ENCODE measurements around the gene RNASEL. TPM values are rescaled to one million over a fixed set of nuclear protein-coding genes. Genes with fewer than 3 reads are reported as not detected.

The RNASEL gene
- total and polyA plus RNA-seq, 2 donors (not counting 3 experiments of a cell fraction or from before 2014, with no cell fraction given): 0.59 to 1.9 TPM

DNA sequence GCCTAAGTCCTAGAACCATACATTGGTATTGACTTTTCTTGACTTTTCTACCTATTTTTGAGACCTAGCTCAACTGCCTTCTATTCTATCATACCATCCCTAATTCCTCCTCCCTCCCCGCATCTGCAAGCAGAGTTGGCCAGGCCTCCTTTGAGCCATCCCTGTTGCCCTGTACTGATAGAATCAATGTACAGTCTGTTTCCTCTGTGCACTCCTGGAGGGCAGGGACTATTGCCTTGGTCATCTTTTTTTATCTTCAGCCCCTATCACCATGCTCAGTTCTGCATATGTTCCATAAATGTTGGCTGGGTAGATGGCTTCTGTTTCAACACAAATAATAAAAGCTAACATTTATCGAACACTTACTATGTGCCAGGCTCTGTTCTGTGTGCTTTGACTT lies 19.2 kb upstream of the RNASEL start:
- H3K9me3 ChIP-seq (replicated peaks; ENCODE audit: control insufficient read depth, insufficient read depth, low read length): no peaks in the 10 kb centered on the region
- no peak overlapping the region for H3K4me2 ChIP-seq (ENCODE audit: insufficient read depth, low read length)
- intact Hi-C loops (cut with micrococcal nuclease): no loop called here
- no peaks in the 10 kb centered on the region for H4K20me1 ChIP-seq (replicated peaks; ENCODE audit: control insufficient read depth, extremely low read depth, insufficient read depth, low read length)
- H3K4me3 ChIP-seq (replicated peaks in 1 of 3; ENCODE audit: insufficient read depth in 1 of 3, low read depth in 1 of 3, low read length in 3 of 3): no peak overlapping the region
- dilution Hi-C loops (cut with MboI; ENCODE audit: extremely low pct_ligation_motif_present, low sequenced_read_pairs): no loop called here
- BruUV-seq (replicated peaks): no TSS peak
- H2AFZ ChIP-seq (ENCODE audit: low read depth, low read length): no peak overlapping the region
- no peak overlapping the region for H3K9ac ChIP-seq (replicated peaks; ENCODE audit: extremely low read depth, insufficient read depth, low read length)
- TF ChIP-seq POLR2AphosphoS5 (IDR thresholded peaks at IDR 0.05; ENCODE audit: insufficient read depth, low read depth, low read length): no peak
- POLR2A ChIA-PET: no interaction called here
- H3K36me3 ChIP-seq (ENCODE audit: control insufficient read depth in 2 of 2, extremely low read depth in 1 of 2, insufficient read depth in 2 of 2, low read length in 2 of 2): no peaks in the 10 kb centered on the region
- CTCF ChIA-PET: interaction anchor here (1.7 to 18.9 kb wide), 3 partner anchors 9 to 177 kb away, joined by 6 to 891 read pairs (median 31); partner anchors contain the start of gene NPL
- DNase-seq (ENCODE audit: low read depth, low spot score) (no peak), FAIRE-seq (no peak)
- H3K27ac ChIP-seq (ENCODE audit: insufficient read depth, low read depth, low read length): no peak overlapping the region
- no peaks in the 10 kb centered on the region for H3K9me1 ChIP-seq (replicated peaks; ENCODE audit: control insufficient read depth, extremely low read depth, insufficient read depth, low read length)
- H3K27me3 ChIP-seq (ENCODE audit: control insufficient read depth in 2 of 2, insufficient read depth in 2 of 2, low read length in 2 of 2): peaks cover 31 to 32% of the 10 kb centered on the region in 2 experiments
- no peaks in the 10 kb centered on the region for H3K79me2 ChIP-seq (ENCODE audit: control insufficient read depth, insufficient read depth, low read length)
- H3K4me1 ChIP-seq (ENCODE audit: control insufficient read depth, extremely low read depth, insufficient read depth, low read length): no peaks in the 10 kb centered on the region

DNA sequence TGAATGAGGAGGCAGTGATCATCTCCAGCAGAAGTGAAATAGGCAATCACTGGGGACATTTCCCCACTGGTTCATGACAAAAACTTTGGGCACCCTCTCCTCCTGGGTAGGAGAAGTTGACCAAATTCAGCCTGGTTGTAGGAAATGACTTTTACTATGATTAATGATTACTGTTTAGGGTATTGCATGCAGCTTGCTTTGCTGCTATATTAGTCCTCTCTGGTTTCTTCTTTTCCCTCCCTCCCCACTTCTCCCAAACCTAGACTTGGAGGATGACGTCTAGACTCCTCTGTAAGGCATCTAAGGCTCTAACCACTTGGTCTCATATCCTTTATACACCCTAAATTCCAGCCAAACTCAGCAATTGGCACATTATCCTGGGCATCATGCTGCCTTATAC lies 18.5 kb upstream of the RNASEL start:
- Histone ChIP-seq H3K9me1 (replicated peaks; ENCODE audit: control insufficient read depth, extremely low read depth, insufficient read depth, low read length) (no peaks in the 10 kb centered on the region), H3K9me3 (replicated peaks; ENCODE audit: control insufficient read depth, insufficient read depth, low read length) (no peaks in the 10 kb centered on the region), H3K4me1 (ENCODE audit: control insufficient read depth, extremely low read depth, insufficient read depth, low read length) (no peaks in the 10 kb centered on the region), H3K4me3 (replicated peaks in 1 of 3; ENCODE audit: insufficient read depth in 1 of 3, low read depth in 1 of 3, low read length in 3 of 3) (no peak overlapping the region), H2AFZ (ENCODE audit: low read depth, low read length) (no peak overlapping the region), H3K4me2 (ENCODE audit: insufficient read depth, low read length) (no peak overlapping the region), H3K36me3 (ENCODE audit: control insufficient read depth in 2 of 2, extremely low read depth in 1 of 2, insufficient read depth in 2 of 2, low read length in 2 of 2) (no peaks in the 10 kb centered on the region), H3K79me2 (ENCODE audit: control insufficient read depth, insufficient read depth, low read length) (no peaks in the 10 kb centered on the region), H3K9ac (replicated peaks; ENCODE audit: extremely low read depth, insufficient read depth, low read length) (no peak overlapping the region), H3K27ac (ENCODE audit: insufficient read depth, low read depth, low read length) (no peak overlapping the region), H3K27me3 (ENCODE audit: control insufficient read depth in 2 of 2, insufficient read depth in 2 of 2, low read length in 2 of 2) (peaks cover 33 to 37% of the 10 kb centered on the region in 2 experiments), H4K20me1 (replicated peaks; ENCODE audit: control insufficient read depth, extremely low read depth, insufficient read depth, low read length) (no peaks in the 10 kb centered on the region)
- TF ChIP-seq FOS (IDR thresholded peaks at IDR 0.05; ENCODE audit: borderline replicate concordance, insufficient read depth, low read length) (no peak), POLR2AphosphoS5 (IDR thresholded peaks at IDR 0.05; ENCODE audit: insufficient read depth, low read depth, low read length) (no peak), EZH2 (IDR thresholded peaks at IDR 0.05; ENCODE audit: borderline replicate concordance, low read depth, low read length, severe bottlenecking) (peak; percentile 32)
- TF ChIP-seq, protein P1, sequence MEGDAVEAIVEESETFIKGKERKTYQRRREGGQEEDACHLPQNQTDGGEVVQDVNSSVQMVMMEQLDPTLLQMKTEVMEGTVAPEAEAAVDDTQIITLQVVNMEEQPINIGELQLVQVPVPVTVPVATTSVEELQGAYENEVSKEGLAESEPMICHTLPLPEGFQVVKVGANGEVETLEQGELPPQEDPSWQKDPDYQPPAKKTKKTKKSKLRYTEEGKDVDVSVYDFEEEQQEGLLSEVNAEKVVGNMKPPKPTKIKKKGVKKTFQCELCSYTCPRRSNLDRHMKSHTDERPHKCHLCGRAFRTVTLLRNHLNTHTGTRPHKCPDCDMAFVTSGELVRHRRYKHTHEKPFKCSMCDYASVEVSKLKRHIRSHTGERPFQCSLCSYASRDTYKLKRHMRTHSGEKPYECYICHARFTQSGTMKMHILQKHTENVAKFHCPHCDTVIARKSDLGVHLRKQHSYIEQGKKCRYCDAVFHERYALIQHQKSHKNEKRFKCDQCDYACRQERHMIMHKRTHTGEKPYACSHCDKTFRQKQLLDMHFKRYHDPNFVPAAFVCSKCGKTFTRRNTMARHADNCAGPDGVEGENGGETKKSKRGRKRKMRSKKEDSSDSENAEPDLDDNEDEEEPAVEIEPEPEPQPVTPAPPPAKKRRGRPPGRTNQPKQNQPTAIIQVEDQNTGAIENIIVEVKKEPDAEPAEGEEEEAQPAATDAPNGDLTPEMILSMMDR (IDR thresholded peaks at IDR 0.05; ENCODE audit: extremely low read depth in 1 of 2, insufficient read depth in 1 of 2, low read depth in 1 of 2, low read length in 2 of 2): no peak
- intact Hi-C loops (cut with micrococcal nuclease): no loop called here
- POLR2A ChIA-PET: no interaction called here
- CTCF ChIA-PET: interaction anchor here (4.3 to 18.9 kb wide), 2 partner anchors 12 to 177 kb away, joined by 31 to 891 read pairs; partner anchors contain the start of gene NPL
- FAIRE-seq (no peak), DNase-seq (ENCODE audit: low read depth, low spot score) (no peak)
- no TSS peak for BruUV-seq (replicated peaks)
- dilution Hi-C loops (cut with MboI; ENCODE audit: extremely low pct_ligation_motif_present, low sequenced_read_pairs): no loop called here
